IMR-90 (cell line): Measurements from ENCODE around the gene TMEM38A. TPM values are rescaled to one million over a fixed set of nuclear protein-coding genes. Genes with fewer than 3 reads are reported as not detected.

Experiments
- ATAC-seq: fragments of 200-7000 bp; cut with Tn5 transposase; 2 replicates; pipeline ENCODE4 v1.9.1; 2020; ENCODE audit warnings: low read depth, mild to moderate bottlenecking, moderate library complexity
- BruUV-seq: library from RNA; stranded (reverse); fragments of 400-500 nt; replicated peaks from 2 replicates; lab custom pipeline; 2021; lab: Mats Ljungman, UMichigan
- CTCF ChIA-PET: fragments of 300-600 bp; formaldehyde crosslinking; extraction: SDS; loops from one replicate; lab custom pipeline; 2021; ENCODE audit warnings: antibody characterized with exemption; lab: Yijun Ruan, JAX
- POLR2A ChIA-PET: fragments of 300-600 bp; sonication (Branson Sonifier 250); formaldehyde crosslinking; loops from one replicate; lab custom pipeline; 2022; ENCODE audit warnings: antibody characterized with exemption; ENCODE audit not compliant: unreplicated experiment; lab: Charles Lee
- DNase-seq: peaks from one replicate; pipeline ENCODE4 v3.0.0; 2013
- H2AFZ ChIP-seq: replicated peaks from 2 replicates; pipeline ENCODE3; 2013; ENCODE audit warnings: low read length, mild to moderate bottlenecking; ENCODE audit not compliant: poor library complexity
- H2AK5ac ChIP-seq: 2 replicates; pipeline ENCODE4 v1.6.1; 2013; ENCODE audit warnings: low read depth, low read length, inconsistent platforms
- H2AK9ac ChIP-seq: replicated peaks from 2 replicates; pipeline ENCODE3; 2013; ENCODE audit warnings: mild to moderate bottlenecking, low read depth, low read length, moderate library complexity; ENCODE audit not compliant: poor library complexity
- H2BK120ac ChIP-seq: 2 replicates; pipeline ENCODE4 v1.6.1; 2013; ENCODE audit warnings: low read depth, low read length, inconsistent platforms
- H2BK15ac ChIP-seq: 3 replicates; pipeline ENCODE4 v1.6.1; 2013; ENCODE audit warnings: low read depth, low read length, inconsistent platforms
- H2BK20ac ChIP-seq: 2 replicates; pipeline ENCODE4 v1.6.1; 2013; ENCODE audit warnings: low read depth, mild to moderate bottlenecking, inconsistent platforms, low read length, moderate library complexity
- H2BK5ac ChIP-seq: 2 replicates; pipeline ENCODE4 v1.6.1; 2013; ENCODE audit warnings: mild to moderate bottlenecking, low read depth, low read length, inconsistent platforms; ENCODE audit not compliant: poor library complexity, severe bottlenecking
- H3K14ac ChIP-seq: replicated peaks from 2 replicates; pipeline ENCODE4 v1.6.1; 2013; ENCODE audit warnings: low read depth, low read length, inconsistent platforms
- H3K18ac ChIP-seq: 2 replicates; pipeline ENCODE4 v1.6.1; 2013; ENCODE audit warnings: low read depth, low read length, control low read depth
- H3K23ac ChIP-seq: 2 replicates; pipeline ENCODE4 v1.6.1; 2013; ENCODE audit warnings: low read depth, low read length, inconsistent platforms
- H3K27ac ChIP-seq: 2 replicates; pipeline ENCODE4 v1.5.1; 2013; ENCODE audit warnings: mild to moderate bottlenecking, control low read depth, low read length; ENCODE audit not compliant: insufficient read depth
- H3K27me3 ChIP-seq: 2 replicates; pipeline ENCODE4 v1.6.1; 2013; ENCODE audit warnings: low read length; ENCODE audit not compliant: control insufficient read depth, insufficient read depth
- H3K36me3 ChIP-seq: 2 replicates; pipeline ENCODE4 v1.6.1; 2013; ENCODE audit warnings: low read length, mixed read lengths; ENCODE audit not compliant: control insufficient read depth, insufficient read depth
- H3K4ac ChIP-seq: 2 replicates; pipeline ENCODE4 v1.6.1; 2013; ENCODE audit warnings: low read depth, low read length, inconsistent platforms
- H3K4me1 ChIP-seq: 2 replicates; pipeline ENCODE4 v1.6.1; 2013; ENCODE audit warnings: low read length, mixed read lengths; ENCODE audit not compliant: control insufficient read depth, insufficient read depth
- H3K4me2 ChIP-seq: 2 replicates; pipeline ENCODE4 v1.6.1; 2013; ENCODE audit warnings: low read depth, mild to moderate bottlenecking, control low read depth, low read length, moderate library complexity
- H3K4me3 ChIP-seq: 2 replicates; pipeline ENCODE4 v1.5.1; 2013; ENCODE audit warnings: low read depth, mild to moderate bottlenecking, control low read depth, low read length, moderate library complexity; ENCODE audit not compliant: insufficient read depth
- H3K56ac ChIP-seq: 2 replicates; pipeline ENCODE4 v1.6.1; 2013; ENCODE audit warnings: low read length, inconsistent platforms; ENCODE audit not compliant: insufficient read depth; ENCODE audit errors: extremely low read depth
- H3K79me1 ChIP-seq, 2 experiments: 2 replicates each; pipeline ENCODE4 v1.6.1; 2013; ENCODE audit warnings: low read length in 2 of 2, inconsistent platforms in 1 of 2, low read depth in 1 of 2
- H3K9ac ChIP-seq: 2 replicates; pipeline ENCODE4 v1.6.1; 2013; ENCODE audit warnings: low read depth, low read length, control low read depth
- H3K9me1 ChIP-seq: 2 replicates; pipeline ENCODE4 v1.6.1; 2013; ENCODE audit warnings: low read length, inconsistent platforms; ENCODE audit not compliant: insufficient read depth
- H3K9me3 ChIP-seq: 2 replicates; pipeline ENCODE4 v1.6.1; 2013; ENCODE audit warnings: low read length; ENCODE audit not compliant: control insufficient read depth, insufficient read depth
- H4K20me1 ChIP-seq: 2 replicates; pipeline ENCODE4 v1.6.1; 2013; ENCODE audit warnings: low read length, inconsistent platforms; ENCODE audit not compliant: insufficient read depth
- H4K5ac ChIP-seq: 2 replicates; pipeline ENCODE4 v1.6.1; 2013; ENCODE audit warnings: mild to moderate bottlenecking, low read depth, low read length, control low read depth
- H4K8ac ChIP-seq, 2 experiments: 2 replicates each; pipeline ENCODE4 v1.6.1; 2013; ENCODE audit warnings: low read depth in 2 of 2, low read length in 2 of 2, control low read depth in 1 of 2, inconsistent platforms in 1 of 2
- H4K91ac ChIP-seq: 2 replicates; pipeline ENCODE4 v1.6.1; 2013; ENCODE audit warnings: low read depth, low read length, inconsistent platforms; ENCODE audit not compliant: insufficient read depth
- BHLHE40 ChIP-seq: fragments of 150-350 bp; IDR thresholded peaks from 2 replicates; pipeline ENCODE4 v1.6.1; 2016; ENCODE audit warnings: mild to moderate bottlenecking, low read depth, low read length
- CEBPB ChIP-seq: IDR thresholded peaks from 2 replicates; pipeline ENCODE4 v1.6.1; 2012; ENCODE audit warnings: low read depth, low read length, improper control_type of control experiment
- CHD1 ChIP-seq: IDR thresholded peaks from 2 replicates; pipeline ENCODE4 v1.6.1; 2012; ENCODE audit warnings: low read depth, low read length, improper control_type of control experiment
- FOS ChIP-seq: fragments of 150-350 bp; IDR thresholded peaks from 2 replicates; pipeline ENCODE4 v1.6.1; 2016; ENCODE audit warnings: low read depth, low read length
- MAFK ChIP-seq: IDR thresholded peaks from 2 replicates; pipeline ENCODE4 v1.6.1; 2012; ENCODE audit warnings: low read depth, low read length, improper control_type of control experiment
- MAZ ChIP-seq: IDR thresholded peaks from 2 replicates; pipeline ENCODE4 v1.6.1; 2012; ENCODE audit warnings: low read depth, mild to moderate bottlenecking, low read length, improper control_type of control experiment, moderate library complexity, borderline replicate concordance
- MXI1 ChIP-seq: IDR thresholded peaks from 2 replicates; pipeline ENCODE4 v1.6.1; 2012; ENCODE audit warnings: low read depth, mild to moderate bottlenecking, low read length, moderate library complexity, borderline replicate concordance
- NFE2L2 ChIP-seq: fragments of 150-350 bp; IDR thresholded peaks from 2 replicates; pipeline ENCODE4 v1.6.1; 2016; ENCODE audit warnings: low read depth, mild to moderate bottlenecking, low read length
- POLR2A ChIP-seq: IDR thresholded peaks from 2 replicates; pipeline ENCODE4 v1.6.1; 2012; ENCODE audit warnings: mild to moderate bottlenecking, low read depth, low read length
- RAD21 ChIP-seq: IDR thresholded peaks from 2 replicates; pipeline ENCODE4 v1.6.1; 2012; ENCODE audit warnings: low read length, improper control_type of control experiment
- RCOR1 ChIP-seq: IDR thresholded peaks from 2 replicates; pipeline ENCODE4 v1.6.1; 2012; ENCODE audit warnings: mild to moderate bottlenecking, low read length, improper control_type of control experiment; ENCODE audit not compliant: insufficient replicate concordance
- RFX5 ChIP-seq: IDR thresholded peaks from 2 replicates; pipeline ENCODE4 v1.8.0; 2012; ENCODE audit warnings: low read depth, mild to moderate bottlenecking, low read length, moderate library complexity
- SMC3 ChIP-seq: fragments of 150-350 bp; IDR thresholded peaks from 2 replicates; pipeline ENCODE4 v1.6.1; 2016; ENCODE audit warnings: low read depth, mild to moderate bottlenecking, antibody characterized with exemption, low read length, moderate library complexity
- WGBS, 2 experiments: methylation state at CpG; one replicate each; pipeline versions ENCODE4 v1.1.5 to v1.1.7; 2013; ENCODE audit warnings: missing lambda C conversion rate in 2 of 2; ENCODE audit not compliant: insufficient read length in 1 of 2; ENCODE audit errors: extremely low coverage in 2 of 2; 5-methylcytosine and 5-hydroxymethylcytosine counted together
- dilution Hi-C: fragments of 300-500 bp; cut with HindIII; formaldehyde crosslinking; loops from one replicate; pipeline ENCODE4 v1.14.3; 2018; ENCODE audit warnings: low sequenced_read_pairs; ENCODE audit not compliant: unreplicated experiment
- in situ Hi-C: fragments of 300-500 bp; cut with MboI; formaldehyde crosslinking; loops from 3 replicates; pipeline ENCODE4 v1.14.3; 2019; ENCODE audit warnings: low sequenced_read_pairs, inconsistent platforms, mixed read lengths
- intact Hi-C: fragments of 100-400 bp; cut with micrococcal nuclease; formaldehyde crosslinking; loops from 2 replicates; pipeline ENCODE4 v1.10.0; 2022
- polyA plus RNA-seq, 3 experiments: library from polyadenylated mRNA; depleted of rRNA; stranded (reverse); fragments of >200 nt; gene quantifications; 2 replicates each; pipeline ENCODE4 v1.2.3, GENCODE V29; 2012; ENCODE audit warnings: low replicate concordance in 1 of 3
- total RNA-seq: library from RNA; depleted of rRNA; stranded (reverse); fragments of >200 nt; gene quantifications from 2 replicates; pipeline ENCODE4 v1.2.3, GENCODE V29; 2012
- TF ChIP-seq, protein P1 (sequence below): fragments of 150-350 bp; IDR thresholded peaks from 2 replicates; pipeline ENCODE4 v1.6.1; 2016; ENCODE audit warnings: low read depth, mild to moderate bottlenecking, low read length, moderate library complexity, borderline replicate concordance
- TF ChIP-seq, protein P2 (sequence below): conservative IDR thresholded peaks from 2 replicates; pipeline ENCODE4 v1.5.1; 2012; ENCODE audit warnings: mild to moderate bottlenecking, low read depth, low read length, improper control_type of control experiment
- TF ChIP-seq, protein P3 (sequence below): fragments of 150-350 bp; IDR thresholded peaks from 2 replicates; pipeline ENCODE4 v1.6.1; 2017; ENCODE audit warnings: mild to moderate bottlenecking, antibody characterized with exemption, low read length, low read depth

Gene TMEM38A
- total and polyA plus RNA-seq, 2 of the 4 experiments (the other 2 are of a cell fraction) = 1.3 to 2.0 TPM

DNA sequence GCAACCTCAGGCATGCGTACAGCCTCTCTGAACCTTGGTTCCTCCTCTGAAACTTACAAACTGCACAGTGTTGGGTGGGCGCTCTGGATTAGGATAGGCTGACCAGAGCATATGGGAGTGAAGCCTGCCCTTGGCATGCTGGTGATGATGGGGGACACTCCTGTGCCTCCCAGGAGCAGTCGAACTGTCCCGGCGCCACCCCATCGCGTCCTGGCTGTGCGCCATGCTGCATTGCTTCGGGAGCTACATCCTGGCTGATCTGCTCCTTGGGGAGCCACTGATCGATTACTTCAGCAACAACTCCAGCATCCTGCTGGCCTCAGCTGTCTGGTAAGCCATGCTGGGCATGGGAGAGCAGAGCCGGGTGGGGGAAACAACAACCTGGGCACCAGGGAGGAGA lies 18.9 kb downstream of the TMEM38A start:
- Histone ChIP-seq H3K18ac (no peak overlapping the region), H3K23ac (no peak overlapping the region), H4K5ac (no peak overlapping the region), H3K79me1 (no peaks in the 10 kb centered on the region), H2BK5ac (no peak overlapping the region), H4K91ac (no peak overlapping the region), H3K56ac (no peak overlapping the region), H4K20me1 (no peaks in the 10 kb centered on the region), H3K36me3 (no peaks in the 10 kb centered on the region; the same call in 1 of the 2 replicates), H2BK15ac (no peak overlapping the region), H3K27ac (no peak overlapping the region), H3K4me2 (no peak overlapping the region), H2AK5ac (no peak overlapping the region), H3K27me3 (no peaks in the 10 kb centered on the region), H3K4me3 (no peak overlapping the region), H2AK9ac (no peak overlapping the region), H3K4ac (no peak overlapping the region), H3K9ac (no peak overlapping the region), H3K9me1 (peaks cover 3% of the 10 kb centered on the region; the same call in 1 of the 2 replicates), H2AFZ (no peak overlapping the region), H2BK20ac (no peak overlapping the region), H3K9me3 (no peaks in the 10 kb centered on the region), H3K4me1 (no peaks in the 10 kb centered on the region), H4K8ac (no peak overlapping the region), H2BK120ac (no peak overlapping the region), H3K14ac (no peak overlapping the region)
- DNase-seq (no peak), ATAC-seq (no peak)
- BruUV-seq = no TSS peak
- in situ Hi-C loops (no loop called here), intact Hi-C loops (no loop called here), dilution Hi-C loops (no loop called here)
- WGBS, 2 experiments = 60% methylated on average over 1 of the region's 11 CpGs; no CpG with 5 or more reads in 1 of the 2 experiments
- TF ChIP-seq, protein P1, sequence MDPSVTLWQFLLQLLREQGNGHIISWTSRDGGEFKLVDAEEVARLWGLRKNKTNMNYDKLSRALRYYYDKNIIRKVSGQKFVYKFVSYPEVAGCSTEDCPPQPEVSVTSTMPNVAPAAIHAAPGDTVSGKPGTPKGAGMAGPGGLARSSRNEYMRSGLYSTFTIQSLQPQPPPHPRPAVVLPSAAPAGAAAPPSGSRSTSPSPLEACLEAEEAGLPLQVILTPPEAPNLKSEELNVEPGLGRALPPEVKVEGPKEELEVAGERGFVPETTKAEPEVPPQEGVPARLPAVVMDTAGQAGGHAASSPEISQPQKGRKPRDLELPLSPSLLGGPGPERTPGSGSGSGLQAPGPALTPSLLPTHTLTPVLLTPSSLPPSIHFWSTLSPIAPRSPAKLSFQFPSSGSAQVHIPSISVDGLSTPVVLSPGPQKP = no peak
- TF ChIP-seq POLR2A (no peak), RAD21 (no peak), NFE2L2 (no peak), CEBPB (no peak), SMC3 (no peak), MAFK (no peak), BHLHE40 (no peak), RFX5 (no peak), MAZ (no peak), CHD1 (no peak), RCOR1 (no peak), MXI1 (no peak), FOS (no peak)
- TF ChIP-seq, protein P2, sequence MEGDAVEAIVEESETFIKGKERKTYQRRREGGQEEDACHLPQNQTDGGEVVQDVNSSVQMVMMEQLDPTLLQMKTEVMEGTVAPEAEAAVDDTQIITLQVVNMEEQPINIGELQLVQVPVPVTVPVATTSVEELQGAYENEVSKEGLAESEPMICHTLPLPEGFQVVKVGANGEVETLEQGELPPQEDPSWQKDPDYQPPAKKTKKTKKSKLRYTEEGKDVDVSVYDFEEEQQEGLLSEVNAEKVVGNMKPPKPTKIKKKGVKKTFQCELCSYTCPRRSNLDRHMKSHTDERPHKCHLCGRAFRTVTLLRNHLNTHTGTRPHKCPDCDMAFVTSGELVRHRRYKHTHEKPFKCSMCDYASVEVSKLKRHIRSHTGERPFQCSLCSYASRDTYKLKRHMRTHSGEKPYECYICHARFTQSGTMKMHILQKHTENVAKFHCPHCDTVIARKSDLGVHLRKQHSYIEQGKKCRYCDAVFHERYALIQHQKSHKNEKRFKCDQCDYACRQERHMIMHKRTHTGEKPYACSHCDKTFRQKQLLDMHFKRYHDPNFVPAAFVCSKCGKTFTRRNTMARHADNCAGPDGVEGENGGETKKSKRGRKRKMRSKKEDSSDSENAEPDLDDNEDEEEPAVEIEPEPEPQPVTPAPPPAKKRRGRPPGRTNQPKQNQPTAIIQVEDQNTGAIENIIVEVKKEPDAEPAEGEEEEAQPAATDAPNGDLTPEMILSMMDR = no peak
- TF ChIP-seq, protein P3, sequence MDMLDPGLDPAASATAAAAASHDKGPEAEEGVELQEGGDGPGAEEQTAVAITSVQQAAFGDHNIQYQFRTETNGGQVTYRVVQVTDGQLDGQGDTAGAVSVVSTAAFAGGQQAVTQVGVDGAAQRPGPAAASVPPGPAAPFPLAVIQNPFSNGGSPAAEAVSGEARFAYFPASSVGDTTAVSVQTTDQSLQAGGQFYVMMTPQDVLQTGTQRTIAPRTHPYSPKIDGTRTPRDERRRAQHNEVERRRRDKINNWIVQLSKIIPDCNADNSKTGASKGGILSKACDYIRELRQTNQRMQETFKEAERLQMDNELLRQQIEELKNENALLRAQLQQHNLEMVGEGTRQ = no peak
- POLR2A ChIA-PET = no interaction called here
- CTCF ChIA-PET = no interaction called here
